ENCODE measurements around the gene SOX18.

SOX18 gene

GRCh38 chr20:64080013-64080812, 30.8 kb upstream of the SOX18 start, which contains the start of gene OPRL1:
Gene OPRL1, plus strand, starts transcription at chr20:64080082. Its CDS starts 12,639 bp downstream, at chr20:64092721.
- no peak for DNase-seq (ENCODE audit: low spot score)

- peak; percentile 69 for DNase-seq (ENCODE audit: low spot score)
Observed at GRCh38 chr20:64079273-64080012, 30.0 kb upstream of the SOX18 start, which contains the start of gene RGS19. Gene RGS19, minus strand, starts transcription at chr20:64079518. Its CDS starts 2,632 bp downstream, at chr20:64076886.

- no peak for DNase-seq (ENCODE audit: low spot score)
Observed at GRCh38 chr20:64078934-64079272, 29.5 kb upstream of the SOX18 start.

- DNase-seq (ENCODE audit: low spot score): peak; percentile 58
Observed at GRCh38 chr20:64077876-64078551, 28.6 kb upstream of the SOX18 start.

- no peak for DNase-seq (ENCODE audit: low spot score)
Observed at GRCh38 chr20:64077541-64077875, 28.1 kb upstream of the SOX18 start.

- peak; percentile 37 for DNase-seq (ENCODE audit: low spot score)
Observed at GRCh38 chr20:64077094-64077493, 27.7 kb upstream of the SOX18 start.

- no peak for DNase-seq (ENCODE audit: low spot score)
Observed at GRCh38 chr20:64076061-64076997, 26.9 kb upstream of the SOX18 start.

- DNase-seq (ENCODE audit: low spot score): no peak
Observed at GRCh38 chr20:64075556-64075955, 26.1 kb upstream of the SOX18 start.

GRCh38 chr20:64074963-64075362, 25.5 kb upstream of the SOX18 start:
- DNase-seq (ENCODE audit: low spot score): no peak

- DNase-seq (ENCODE audit: low spot score): no peak
Observed at GRCh38 chr20:64074184-64074789, 24.8 kb upstream of the SOX18 start.

GRCh38 chr20:64073476-64074183, 24.2 kb upstream of the SOX18 start:
- DNase-seq (ENCODE audit: low spot score): no peak

GRCh38 chr20:64072498-64073063, 23.1 kb upstream of the SOX18 start:
- DNase-seq (ENCODE audit: low spot score): no peak

- no peak for DNase-seq (ENCODE audit: low spot score)
Observed at GRCh38 chr20:64071341-64072332, 22.2 kb upstream of the SOX18 start.

GRCh38 chr20:64070244-64070993, 21.0 kb upstream of the SOX18 start:
- no peak for DNase-seq (ENCODE audit: low spot score)

GRCh38 chr20:64069614-64070243, 20.3 kb upstream of the SOX18 start:
- peak; percentile 19 for DNase-seq (ENCODE audit: low spot score)

- DNase-seq (ENCODE audit: low spot score): no peak
Observed at GRCh38 chr20:64069209-64069613, 19.8 kb upstream of the SOX18 start.

GRCh38 chr20:64068386-64069208, 19.2 kb upstream of the SOX18 start:
- no peak for DNase-seq (ENCODE audit: low spot score)
